Stomach (tissue), 9 donors: ENCODE measurements around the gene IGFALS. TPM values are rescaled to one million over a fixed set of nuclear protein-coding genes. Genes with fewer than 3 reads are reported as not detected.

Experiments used
- DNase-seq, 2 donors: peaks; one replicate each; pipeline versions ENCODE4 v3.0.0 to v3.0.0-alpha.2; 2013 to 2019
- H3K27ac ChIP-seq, 5 donors: fragments of 200-600 bp in 4 of 5; sonication (generic) in 4 of 5; one replicate each; pipeline ENCODE4 v1.5.1; 2013 to 2019; ENCODE audit warnings: mild to moderate bottlenecking in 1 of 5, moderate library complexity in 1 of 5
- H3K27me3 ChIP-seq, 3 donors: fragments of 200-600 bp; sonication (generic); one replicate each; pipeline ENCODE4 v1.5.1; 2017 to 2019; ENCODE audit warnings: mixed run types in 1 of 3
- H3K36me3 ChIP-seq, 4 donors: fragments of 200-600 bp; sonication (generic); 1 replicate in 3 of 4; 2 replicates in 1 of 4; pipeline ENCODE4 v1.5.1; 2016 to 2019
- H3K4me1 ChIP-seq, 4 donors: fragments of 200-600 bp; sonication (generic); one replicate each; pipeline ENCODE4 v1.5.1; 2016 to 2019
- H3K4me3 ChIP-seq, 4 donors: fragments of 200-600 bp; sonication (generic) in 3 of 4; one replicate each; pipeline ENCODE4 v1.5.1; 2016 to 2019; ENCODE audit warnings: mild to moderate bottlenecking in 1 of 4
- H3K9me3 ChIP-seq, 4 donors: fragments of 200-600 bp; sonication (generic); one replicate each; pipeline ENCODE4 v1.5.1; 2016 to 2019
- CTCF ChIP-seq, 7 experiments: fragments of 450-650 bp in 4 of 7; fragments of 200-600 bp in 3 of 7; sonication (generic) in 3 of 7; IDR thresholded peaks; one replicate each; pipeline ENCODE4 v1.5.1; 2016 to 2019; ENCODE audit warnings: antibody characterized with exemption in 7 of 7, control low read depth in 2 of 7, mild to moderate bottlenecking in 1 of 7
- EP300 ChIP-seq: sonication (generic); formaldehyde crosslinking; IDR thresholded peaks from one replicate; pipeline ENCODE4 v1.6.1; 2017; ENCODE audit warnings: antibody characterized with exemption
- POLR2A ChIP-seq, 4 donors: fragments of 450-650 bp; IDR thresholded peaks; one replicate each; pipeline ENCODE4 v1.6.1; 2016; ENCODE audit warnings: antibody characterized with exemption in 4 of 4, control low read depth in 2 of 4, mild to moderate bottlenecking in 1 of 4, moderate library complexity in 1 of 4
- POLR2AphosphoS5 ChIP-seq, 3 donors: sonication (generic); formaldehyde crosslinking; IDR thresholded peaks; one replicate each; pipeline ENCODE4 v1.6.1; 2016; ENCODE audit warnings: antibody characterized with exemption in 3 of 3
- WGBS, 5 donors: extraction: QIAGEN DNeasy Blood & Tissue Kit in 3 of 5; methylation state at CpG; one replicate each; pipeline versions ENCODE4 v1.1.5 to v1.1.7; 2013 to 2018; 5-methylcytosine and 5-hydroxymethylcytosine counted together
- intact Hi-C: fragments of 100-400 bp; cut with DNase I; formaldehyde crosslinking; loops from one replicate; pipeline ENCODE4 v1.15.1; 2023; ENCODE audit warnings: low total_unique reads
- polyA plus RNA-seq, 3 donors: library from polyadenylated mRNA; stranded (reverse); fragments of 200-250 nt; gene quantifications; one replicate each; pipeline ENCODE4 v1.2.3, GENCODE V29; 2013
- total RNA-seq, 5 donors: library from RNA; depleted of rRNA; stranded (reverse); fragments of >200 nt; gene quantifications; one replicate each; pipeline versions ENCODE4 v1.1.0 to v1.2.3, GENCODE V29; 2014 to 2016
- donor health status: healthy with polysubstance abuse.
- donor health status: Bipolar disorder and iron deficiency.
- donor health status: healthy.

Gene IGFALS
- total and polyA plus RNA-seq, 8 donors: 2.4 to 24.6 (median 7.1) TPM; not detected in 1

- no peaks in the 10 kb centered on the region for H3K9me3 ChIP-seq
- peaks cover 29 to 63% (median 59%) of the 10 kb centered on the region in 4 donors for H3K4me1 ChIP-seq
- peaks cover 0 to 27% (median 19%) of the 10 kb centered on the region in 4 donors for H3K36me3 ChIP-seq
- peak; percentile 77 to 86 (median 84) for TF ChIP-seq POLR2AphosphoS5 (IDR thresholded peaks at IDR 0.05)
- TF ChIP-seq EP300: no peak
- no peak for TF ChIP-seq CTCF (IDR thresholded peaks at IDR 0.05)
- H3K27me3 ChIP-seq: no peaks in the 10 kb centered on the region
- H3K27ac ChIP-seq: peak within 1 kb of the TSS; percentile 92 to 98 (median 94)
- DNase-seq: peak; percentile 94 to 98
- intact Hi-C loops: no loop called here
- 0 to 1% (median 0%) methylated on average over 3 to 103 of the region's 104 CpGs for WGBS, 5 donors
- H3K4me3 ChIP-seq: peak within 1 kb of the TSS; percentile 88 to 100 (median 96)
Measured at GRCh38 chr16:1826691-1827573, 33.4 kb upstream of the IGFALS start, which contains the start of the genes FAHD1 and HAGH. TSS of gene FAHD1 (plus strand) at chr16:1827206. CDS start at chr16:1827239, 33 bp downstream. TSS of gene HAGH (minus strand) at chr16:1826825. CDS start at chr16:1826787, 38 bp downstream.

DNA sequence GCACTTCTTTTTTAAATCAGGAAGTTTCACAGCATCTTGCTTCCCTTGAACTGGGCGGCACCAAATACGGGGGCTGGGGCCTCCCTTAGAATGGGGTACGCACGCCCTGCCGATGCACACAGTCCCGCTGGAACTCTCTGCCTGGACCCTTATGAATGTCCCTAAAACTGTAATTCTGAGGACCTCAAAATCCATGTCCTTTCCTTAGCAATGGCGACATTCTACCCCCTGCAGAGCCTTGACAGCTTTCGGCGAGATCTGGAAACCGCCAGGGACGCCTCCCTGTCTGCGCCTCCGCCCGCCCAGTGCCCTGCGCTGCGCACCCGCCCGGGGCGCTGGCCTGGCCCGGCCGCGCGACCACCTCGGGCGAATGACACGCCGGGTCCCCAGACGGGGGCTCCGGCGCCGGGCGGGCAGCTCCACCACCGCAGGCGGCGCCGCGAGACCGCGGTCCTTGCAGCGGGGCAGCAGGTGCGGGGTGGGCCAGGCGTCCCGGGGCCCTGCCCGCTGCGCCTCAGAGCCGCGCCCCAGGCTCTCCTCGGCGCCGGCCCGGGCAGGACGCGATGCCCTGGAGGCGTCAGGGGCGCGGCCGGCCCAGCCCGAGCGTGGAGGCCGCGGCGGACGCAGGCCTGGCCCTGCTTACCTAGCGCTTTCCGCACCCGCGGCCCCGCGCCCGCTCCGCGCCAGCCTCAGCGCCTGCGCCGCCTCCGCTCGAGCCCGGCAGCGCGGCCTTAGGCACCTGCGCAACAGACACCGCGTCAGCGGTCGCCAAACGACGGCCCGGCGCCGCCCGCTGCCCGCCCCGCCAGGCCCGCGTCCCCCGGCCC is 32.6 kb upstream of the IGFALS start:
- intact Hi-C loops: no loop called here
- H3K4me1 ChIP-seq: peaks cover 29 to 63% (median 59%) of the 10 kb centered on the region in 4 donors
- H3K9me3 ChIP-seq: no peaks in the 10 kb centered on the region
- H3K4me3 ChIP-seq: peak overlapping the region; percentile 88 to 100 (median 96)
- no peaks in the 10 kb centered on the region for H3K27me3 ChIP-seq
- H3K36me3 ChIP-seq: peaks cover 6 to 28% (median 24%) of the 10 kb centered on the region in 4 donors
- peak; percentile 63 to 87 for DNase-seq
- 1 to 4% (median 1%) methylated on average over 41 to 96 of the region's 96 CpGs for WGBS, 5 donors
- TF ChIP-seq POLR2A (IDR thresholded peaks at IDR 0.05) (no peak), POLR2AphosphoS5 (IDR thresholded peaks at IDR 0.05) (no peak), EP300 (no peak), CTCF (IDR thresholded peaks at IDR 0.05) (no peak)
- H3K27ac ChIP-seq: peak overlapping the region; percentile 73 to 98 (median 94)

DNA sequence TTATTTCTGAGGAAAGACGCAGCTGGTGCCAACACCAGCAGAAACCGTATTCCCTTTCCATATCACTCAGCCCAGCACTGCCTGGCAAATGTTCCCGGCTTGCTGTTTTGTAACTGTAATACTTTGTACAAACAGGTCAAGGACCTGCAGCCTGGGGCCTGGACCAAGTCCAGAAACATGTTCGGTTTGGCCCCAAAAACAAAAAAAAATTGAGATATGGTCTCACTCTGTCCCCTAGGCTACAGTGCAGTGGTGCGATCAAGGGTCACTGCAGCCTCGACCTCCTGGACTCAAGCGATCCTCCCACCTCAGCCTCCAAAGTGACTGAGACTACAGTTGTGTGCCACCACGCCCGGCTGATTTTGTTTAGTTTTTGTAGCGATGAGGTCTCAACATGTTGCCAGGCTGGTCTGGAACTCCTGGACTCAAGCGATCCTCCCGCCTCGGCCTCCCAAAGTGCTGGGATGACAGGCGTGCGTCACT is 31.9 kb upstream of the IGFALS start:
- Histone ChIP-seq H3K27ac (peak overlapping the region; percentile 73 to 98 (median 94)), H3K4me3 (peak overlapping the region; percentile 88 to 100 (median 96)), H3K27me3 (no peaks in the 10 kb centered on the region), H3K4me1 (peaks cover 29 to 61% (median 56%) of the 10 kb centered on the region in 4 donors), H3K9me3 (no peaks in the 10 kb centered on the region), H3K36me3 (peaks cover 11 to 31% (median 27%) of the 10 kb centered on the region in 4 donors)
- DNase-seq: peak in 1 of 2 donors; percentile 46
- intact Hi-C loops: no loop called here
- no peak for TF ChIP-seq POLR2A (IDR thresholded peaks at IDR 0.05)
- no peak for TF ChIP-seq EP300
- 41 to 60% (median 48%) methylated on average over 15 of the region's 15 CpGs for WGBS, 5 donors

- TF ChIP-seq CTCF (IDR thresholded peaks at IDR 0.05): no peak
- TF ChIP-seq EP300: no peak
- no peak for TF ChIP-seq POLR2AphosphoS5 (IDR thresholded peaks at IDR 0.05)
- TF ChIP-seq POLR2A (IDR thresholded peaks at IDR 0.05): no peak
- Histone ChIP-seq H3K9me3 (no peaks in the 10 kb centered on the region), H3K4me3 (no peak overlapping the region), H3K27ac (no peak overlapping the region), H3K27me3 (no peaks in the 10 kb centered on the region), H3K4me1 (peaks cover 20 to 46% (median 40%) of the 10 kb centered on the region in 4 donors), H3K36me3 (peaks cover 16 to 43% (median 42%) of the 10 kb centered on the region in 4 donors)
- 38 to 51% (median 42%) methylated on average over 9 of the region's 9 CpGs for WGBS, 5 donors
- peak; percentile 55 to 83 for DNase-seq
- intact Hi-C loops: no loop called here
Measured at GRCh38 chr16:1823821-1824220, 30.3 kb upstream of the IGFALS start.
